ENCODE measurements around the gene SETBP1.

SETBP1 gene

DNA sequence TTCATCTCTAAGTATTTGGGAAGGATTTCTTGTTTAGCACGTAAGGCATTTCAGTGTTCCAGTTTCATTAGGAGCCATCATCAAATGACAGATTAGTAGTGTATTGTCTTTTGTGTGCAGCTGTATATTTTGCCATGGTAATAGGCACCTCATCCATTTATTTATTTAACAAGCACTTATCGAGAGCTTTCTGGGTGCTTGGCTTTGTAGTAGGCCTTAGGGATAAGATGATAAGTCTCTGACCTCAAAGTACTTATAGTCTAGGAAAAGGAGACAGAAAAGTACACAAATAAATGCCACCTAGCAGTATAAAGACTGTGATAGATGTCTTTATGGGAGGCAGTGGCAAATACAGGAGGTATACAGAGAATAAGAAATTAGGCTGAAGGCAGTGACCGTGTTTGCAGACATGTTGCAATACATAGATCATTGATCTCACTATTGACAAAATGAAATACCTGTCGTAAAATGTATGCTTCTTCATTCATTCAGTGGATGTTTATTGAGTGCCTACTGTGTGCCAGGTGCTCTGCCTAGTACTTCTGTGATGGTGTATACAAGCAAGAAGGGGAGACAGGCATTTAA, 265.9 kb downstream of the SETBP1 start:
- Histone ChIP-seq H3K4me3 (ENCODE audit: low read depth, low read length) (no peak overlapping the region), H3K36me3 (no peaks in the 10 kb centered on the region), H3K4me1 (no peaks in the 10 kb centered on the region), H3K27me3 (no peaks in the 10 kb centered on the region), H3K9me3 (no peaks in the 10 kb centered on the region)
- TF ChIP-seq, protein P1, sequence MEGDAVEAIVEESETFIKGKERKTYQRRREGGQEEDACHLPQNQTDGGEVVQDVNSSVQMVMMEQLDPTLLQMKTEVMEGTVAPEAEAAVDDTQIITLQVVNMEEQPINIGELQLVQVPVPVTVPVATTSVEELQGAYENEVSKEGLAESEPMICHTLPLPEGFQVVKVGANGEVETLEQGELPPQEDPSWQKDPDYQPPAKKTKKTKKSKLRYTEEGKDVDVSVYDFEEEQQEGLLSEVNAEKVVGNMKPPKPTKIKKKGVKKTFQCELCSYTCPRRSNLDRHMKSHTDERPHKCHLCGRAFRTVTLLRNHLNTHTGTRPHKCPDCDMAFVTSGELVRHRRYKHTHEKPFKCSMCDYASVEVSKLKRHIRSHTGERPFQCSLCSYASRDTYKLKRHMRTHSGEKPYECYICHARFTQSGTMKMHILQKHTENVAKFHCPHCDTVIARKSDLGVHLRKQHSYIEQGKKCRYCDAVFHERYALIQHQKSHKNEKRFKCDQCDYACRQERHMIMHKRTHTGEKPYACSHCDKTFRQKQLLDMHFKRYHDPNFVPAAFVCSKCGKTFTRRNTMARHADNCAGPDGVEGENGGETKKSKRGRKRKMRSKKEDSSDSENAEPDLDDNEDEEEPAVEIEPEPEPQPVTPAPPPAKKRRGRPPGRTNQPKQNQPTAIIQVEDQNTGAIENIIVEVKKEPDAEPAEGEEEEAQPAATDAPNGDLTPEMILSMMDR (IDR thresholded peaks at IDR 0.05; ENCODE audit: low read depth, low read length) = no peak
- DNase-seq = no peak

DNA sequence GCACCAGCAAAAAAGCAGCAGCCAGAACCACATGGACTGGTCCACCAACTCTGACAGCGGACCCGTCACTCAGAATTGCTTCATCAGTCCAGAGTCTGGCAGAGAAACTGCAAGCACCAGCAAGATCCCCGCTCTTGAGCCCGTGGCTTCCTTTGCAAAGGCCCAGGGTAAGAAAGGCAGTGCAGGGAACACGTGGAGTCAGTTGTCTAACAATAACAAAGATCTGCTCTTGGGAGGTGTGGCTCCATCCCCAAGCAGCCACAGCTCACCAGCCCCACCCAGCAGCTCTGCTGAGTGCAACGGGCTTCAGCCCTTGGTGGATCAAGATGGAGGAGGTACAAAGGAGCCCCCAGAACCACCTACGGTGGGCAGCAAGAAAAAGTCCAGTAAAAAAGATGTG, 269.3 kb downstream of the SETBP1 start:
- TF ChIP-seq, protein P1 (IDR thresholded peaks at IDR 0.05; ENCODE audit: low read depth, low read length) = no peak
- no peak overlapping the region for H3K4me3 ChIP-seq (ENCODE audit: low read depth, low read length)
- H3K27me3 ChIP-seq = no peaks in the 10 kb centered on the region
- no peaks in the 10 kb centered on the region for H3K9me3 ChIP-seq
- H3K36me3 ChIP-seq = no peaks in the 10 kb centered on the region
- DNase-seq = no peak
- H3K4me1 ChIP-seq = no peaks in the 10 kb centered on the region

DNA sequence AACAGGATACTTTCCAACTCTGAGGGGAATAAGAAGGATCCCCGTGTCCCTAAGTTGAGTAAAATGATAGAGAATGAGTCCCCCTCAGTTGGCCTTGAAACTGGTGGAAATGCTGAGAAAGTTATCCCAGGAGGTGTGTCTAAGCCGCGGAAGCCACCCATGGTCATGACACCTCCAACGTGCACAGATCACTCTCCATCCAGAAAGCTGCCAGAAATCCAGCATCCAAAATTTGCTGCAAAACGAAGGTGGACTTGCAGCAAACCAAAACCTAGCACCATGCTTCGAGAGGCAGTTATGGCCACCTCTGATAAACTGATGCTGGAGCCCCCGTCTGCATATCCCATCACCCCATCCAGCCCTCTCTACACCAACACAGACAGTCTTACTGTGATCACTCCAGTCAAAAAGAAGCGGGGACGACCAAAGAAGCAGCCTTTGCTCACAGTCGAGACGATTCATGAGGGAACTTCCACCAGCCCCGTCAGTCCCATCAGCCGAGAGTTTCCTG, 270.1 kb downstream of the SETBP1 start:
- Histone ChIP-seq H3K4me3 (ENCODE audit: low read depth, low read length) (no peak overlapping the region), H3K27me3 (no peaks in the 10 kb centered on the region), H3K9me3 (no peaks in the 10 kb centered on the region), H3K4me1 (no peaks in the 10 kb centered on the region), H3K36me3 (no peaks in the 10 kb centered on the region)
- no peak for DNase-seq
- TF ChIP-seq, protein P1 (IDR thresholded peaks at IDR 0.05; ENCODE audit: low read depth, low read length) = no peak

DNA sequence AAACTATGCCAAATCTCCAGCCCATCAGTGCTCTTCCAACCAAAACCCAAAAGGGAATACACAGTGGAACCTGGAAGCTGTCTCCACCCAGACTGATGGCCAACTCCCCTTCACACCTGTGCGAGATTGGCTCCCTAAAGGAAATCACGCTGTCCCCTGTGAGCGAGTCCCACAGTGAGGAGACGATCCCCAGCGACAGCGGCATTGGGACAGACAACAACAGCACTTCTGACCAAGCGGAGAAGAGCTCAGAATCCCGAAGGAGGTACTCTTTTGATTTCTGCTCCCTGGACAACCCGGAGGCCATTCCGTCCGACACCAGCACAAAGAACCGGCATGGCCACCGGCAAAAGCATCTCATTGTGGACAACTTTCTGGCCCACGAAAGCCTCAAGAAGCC, 271.1 kb downstream of the SETBP1 start:
- no peaks in the 10 kb centered on the region for H3K9me3 ChIP-seq
- no peaks in the 10 kb centered on the region for H3K4me1 ChIP-seq
- no peaks in the 10 kb centered on the region for H3K27me3 ChIP-seq
- TF ChIP-seq, protein P1 (IDR thresholded peaks at IDR 0.05; ENCODE audit: low read depth, low read length) = no peak
- H3K4me3 ChIP-seq (ENCODE audit: low read depth, low read length) = no peak overlapping the region
- DNase-seq = no peak
- H3K36me3 ChIP-seq = no peaks in the 10 kb centered on the region

DNA sequence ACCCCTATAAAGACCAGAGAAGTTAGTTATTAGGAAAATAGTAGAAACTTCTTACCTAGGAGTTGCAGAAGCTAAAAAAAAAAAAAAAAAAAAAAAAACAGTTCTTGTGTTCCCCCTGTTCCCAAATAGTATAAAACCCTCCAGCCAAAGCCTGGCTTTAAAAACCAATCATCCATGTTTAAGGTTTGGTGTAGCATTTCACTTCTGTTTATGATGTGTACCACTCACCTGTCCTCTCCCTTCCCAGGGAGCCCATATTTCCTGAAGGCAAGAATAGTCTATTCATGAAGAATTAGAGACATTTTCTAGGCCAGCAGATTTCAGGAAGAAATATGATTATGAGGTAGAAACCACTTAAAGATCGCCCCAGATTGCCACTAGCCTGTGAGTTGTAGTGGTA, 273.6 kb downstream of the SETBP1 start:
- Histone ChIP-seq H3K9me3 (no peaks in the 10 kb centered on the region), H3K36me3 (no peaks in the 10 kb centered on the region), H3K27me3 (no peaks in the 10 kb centered on the region), H3K4me3 (ENCODE audit: low read depth, low read length) (no peak overlapping the region), H3K4me1 (no peaks in the 10 kb centered on the region)
- no peak for DNase-seq
- TF ChIP-seq, protein P1 (IDR thresholded peaks at IDR 0.05; ENCODE audit: low read depth, low read length) = no peak

DNA sequence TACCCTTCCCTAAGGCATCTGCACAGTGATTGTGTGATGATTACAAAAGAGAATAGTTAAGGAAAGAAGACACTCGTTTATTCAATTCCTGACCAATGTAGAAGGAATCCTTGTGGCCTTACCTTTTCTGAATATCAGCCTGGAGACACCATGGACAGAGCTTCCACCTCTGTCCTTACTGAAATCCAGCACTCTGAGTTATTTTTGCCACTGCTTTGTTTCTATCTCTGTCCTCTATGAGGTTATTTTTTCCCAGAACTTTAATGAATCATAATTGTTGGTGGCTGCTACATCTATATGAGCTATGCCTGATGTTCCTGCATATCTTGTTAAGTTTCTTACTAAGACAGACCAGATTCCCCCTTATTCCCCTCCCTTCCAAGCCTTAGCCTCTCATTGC, 275.1 kb downstream of the SETBP1 start:
- no peak for DNase-seq
- Histone ChIP-seq H3K9me3 (no peaks in the 10 kb centered on the region), H3K36me3 (no peaks in the 10 kb centered on the region), H3K4me1 (no peaks in the 10 kb centered on the region), H3K27me3 (no peaks in the 10 kb centered on the region), H3K4me3 (ENCODE audit: low read depth, low read length) (no peak overlapping the region)
- TF ChIP-seq, protein P1 (IDR thresholded peaks at IDR 0.05; ENCODE audit: low read depth, low read length) = no peak
